Endothelial cell of umbilical vein (primary cell): ENCODE data around the gene AKAP13. TPM values are rescaled to one million over a fixed set of nuclear protein-coding genes. Genes with fewer than 3 reads are reported as not detected.

Source experiments
- BruUV-seq: library from RNA; stranded (reverse); fragments of 400-500 nt; replicated peaks from 2 replicates; lab custom pipeline; 2021; lab: Mats Ljungman, UMichigan
- CTCF ChIA-PET: fragments of 300-600, 350-600 bp; sonication (Branson Sonifier 250); formaldehyde crosslinking; loops from one replicate; lab custom pipeline; 2021; ENCODE audit warnings: antibody characterized with exemption, inconsistent platforms; lab: Charles Lee
- POLR2A ChIA-PET: fragments of 300-600, 350-600 bp; sonication (Branson Sonifier 250); formaldehyde crosslinking; loops from one replicate; lab custom pipeline; 2021; ENCODE audit warnings: antibody characterized with exemption, inconsistent platforms; lab: Charles Lee
- DNase-seq: peaks from one replicate; pipeline ENCODE4 v3.0.0-alpha.2; 2011; ENCODE audit warnings: low read depth, low spot score
- FAIRE-seq: peaks from 2 replicates; lab custom pipeline; 2011; peaks lifted over from hg19 to GRCh38; lab: Jason Lieb, UNC
- H2AFZ ChIP-seq: 2 replicates; pipeline ENCODE4 v1.6.0; 2012; ENCODE audit warnings: low read depth, low read length, control low read depth, inconsistent platforms
- H3K27ac ChIP-seq: 2 replicates; pipeline ENCODE4 v1.5.1; 2011; ENCODE audit warnings: low read depth, mild to moderate bottlenecking, control low read depth, low read length, moderate library complexity; ENCODE audit not compliant: insufficient read depth
- H3K27me3 ChIP-seq, 2 experiments: 2 replicates each; pipeline versions ENCODE4 v1.6.0 to v1.6.1; 2011; ENCODE audit warnings: low read length in 2 of 2, mixed read lengths in 1 of 2; ENCODE audit not compliant: control insufficient read depth in 2 of 2, insufficient read depth in 2 of 2
- H3K36me3 ChIP-seq, 2 experiments: 2 replicates in 1 of 2; 3 replicates in 1 of 2; pipeline ENCODE4 v1.5.1; 2011; ENCODE audit warnings: low read length in 2 of 2, mild to moderate bottlenecking in 1 of 2, moderate library complexity in 1 of 2; ENCODE audit not compliant: control insufficient read depth in 2 of 2, insufficient read depth in 2 of 2; ENCODE audit errors: extremely low read depth in 1 of 2
- H3K4me1 ChIP-seq: 3 replicates; pipeline ENCODE4 v1.5.1; 2011; ENCODE audit warnings: mild to moderate bottlenecking, low read length; ENCODE audit not compliant: control insufficient read depth, insufficient read depth; ENCODE audit errors: extremely low read depth
- H3K4me2 ChIP-seq: 2 replicates; pipeline ENCODE4 v1.6.1; 2011; ENCODE audit warnings: low read length, control low read depth, mixed read lengths; ENCODE audit not compliant: insufficient read depth
- H3K4me3 ChIP-seq, 3 experiments: fragments of 200-600 bp in 1 of 3; sonication (generic), shearing (Covaris generic) in 1 of 3; replicated peaks in 1 of 3; 2 replicates each; pipeline ENCODE4 v1.5.1; 2011 to 2016; ENCODE audit warnings: control low read depth in 3 of 3, low read length in 3 of 3, mild to moderate bottlenecking in 2 of 3, inconsistent platforms in 1 of 3, low read depth in 1 of 3, moderate library complexity in 1 of 3; ENCODE audit not compliant: insufficient read depth in 1 of 3
- H3K79me2 ChIP-seq: 2 replicates; pipeline ENCODE4 v1.6.0; 2012; ENCODE audit warnings: low read length, inconsistent platforms; ENCODE audit not compliant: control insufficient read depth, insufficient read depth
- H3K9ac ChIP-seq: replicated peaks from 2 replicates; pipeline ENCODE3; 2011; ENCODE audit warnings: low read length, control low read depth; ENCODE audit not compliant: insufficient read depth; ENCODE audit errors: extremely low read depth
- H3K9me1 ChIP-seq: replicated peaks from 3 replicates; pipeline ENCODE4 v1.6.0; 2011; ENCODE audit warnings: mild to moderate bottlenecking, low read length; ENCODE audit not compliant: control insufficient read depth, insufficient read depth; ENCODE audit errors: extremely low read depth
- H3K9me3 ChIP-seq: replicated peaks from 2 replicates; pipeline ENCODE4 v1.5.1; 2012; ENCODE audit warnings: low read length, inconsistent platforms; ENCODE audit not compliant: control insufficient read depth, insufficient read depth
- H4K20me1 ChIP-seq: replicated peaks from 2 replicates; pipeline ENCODE3; 2011; ENCODE audit warnings: mild to moderate bottlenecking, low read length; ENCODE audit not compliant: control insufficient read depth, insufficient read depth; ENCODE audit errors: extremely low read depth
- EZH2 ChIP-seq: IDR thresholded peaks from 2 replicates; pipeline ENCODE4 v1.6.1; 2012; ENCODE audit warnings: borderline replicate concordance, low read depth, mild to moderate bottlenecking, moderate library complexity, low read length, inconsistent platforms; ENCODE audit not compliant: severe bottlenecking
- FOS ChIP-seq: IDR thresholded peaks from 2 replicates; pipeline ENCODE4 v1.6.1; 2011; ENCODE audit warnings: mild to moderate bottlenecking, low read length, moderate library complexity, borderline replicate concordance; ENCODE audit not compliant: insufficient read depth
- GATA2 ChIP-seq: IDR thresholded peaks from 2 replicates; pipeline ENCODE4 v1.7.0; 2011; ENCODE audit warnings: low read depth, mild to moderate bottlenecking, moderate library complexity, mixed read lengths, low read length; ENCODE audit not compliant: insufficient read length, insufficient read depth
- JUN ChIP-seq: IDR thresholded peaks from 2 replicates; pipeline ENCODE4 v1.6.1; 2011; ENCODE audit warnings: borderline replicate concordance, low read depth; ENCODE audit not compliant: insufficient read length, insufficient read depth
- MYC ChIP-seq: IDR thresholded peaks from one replicate; pipeline ENCODE4 v1.6.1; 2011; ENCODE audit warnings: mild to moderate bottlenecking, low read depth, low read length
- POLR2A ChIP-seq: IDR thresholded peaks from 2 replicates; pipeline ENCODE4 v1.6.1; 2012; ENCODE audit warnings: low read depth, mild to moderate bottlenecking, control low read depth, low read length
- POLR2AphosphoS5 ChIP-seq: IDR thresholded peaks from 2 replicates; pipeline ENCODE4 v1.6.1; 2012; ENCODE audit warnings: low read depth, mild to moderate bottlenecking, control low read depth, low read length, moderate library complexity; ENCODE audit not compliant: insufficient read depth
- dilution Hi-C: fragments of 300-500 bp; cut with MboI; formaldehyde crosslinking; loops from one replicate; pipeline ENCODE4 v1.15.0; 2019; ENCODE audit warnings: low sequenced_read_pairs; ENCODE audit not compliant: extremely low pct_ligation_motif_present
- intact Hi-C: fragments of 100-400 bp; cut with micrococcal nuclease; formaldehyde crosslinking; loops from one replicate; pipeline ENCODE4 v1.10.0; 2022
- polyA plus RNA-seq, 4 experiments: library from polyadenylated mRNA; depleted of rRNA in 3 of 4; stranded (reverse) in 3 of 4; unstranded in 1 of 4; fragments of >200 nt; gene quantifications; 2 replicates each; pipeline versions ENCODE4 v1.2.1 to v1.2.3, GENCODE V29; 2011 to 2012; ENCODE audit warnings: missing spikeins in 1 of 4
- total RNA-seq: library from RNA; stranded (reverse); gene quantifications from 2 replicates; pipeline ENCODE4 v1.2.3, GENCODE V29; 2021
- TF ChIP-seq, protein P1 (sequence below): IDR thresholded peaks from 2 replicates; pipeline ENCODE4 v1.6.1; 2011; ENCODE audit not compliant: insufficient read depth, insufficient read length
- TF ChIP-seq, protein P2 (sequence below), 2 donors: IDR thresholded peaks; 1 replicate in 1 of 2; 2 replicates in 1 of 2; pipeline ENCODE4 v1.5.1; 2011; ENCODE audit warnings: low read length in 2 of 2, mild to moderate bottlenecking in 2 of 2, moderate library complexity in 2 of 2, control low read depth in 1 of 2, inconsistent platforms in 1 of 2, low read depth in 1 of 2; ENCODE audit not compliant: insufficient read depth in 1 of 2; ENCODE audit errors: extremely low read depth in 1 of 2

AKAP13 gene
- total and polyA plus RNA-seq, 2 donors (not counting 3 experiments of a cell fraction or from before 2014, with no cell fraction given): 22.8 to 87.8 TPM

DNA sequence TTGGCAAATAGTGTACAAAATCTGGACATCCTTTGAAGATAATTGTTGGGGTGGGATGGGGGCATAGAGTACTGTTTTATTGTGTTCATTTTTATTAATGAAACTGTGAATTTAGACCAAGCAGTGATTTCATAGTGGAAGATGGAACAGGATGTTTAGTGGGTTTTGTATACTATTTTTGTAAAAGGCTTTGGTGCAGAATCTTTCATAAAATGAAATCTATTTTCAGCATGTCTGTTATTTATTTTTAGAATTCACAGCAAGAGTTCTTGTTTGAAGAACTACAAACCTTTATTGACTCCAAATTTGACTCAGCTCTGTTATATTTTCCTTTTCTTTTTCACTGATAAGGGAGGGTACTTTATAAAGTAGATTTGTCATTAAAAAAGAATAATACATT is 145.4 kb downstream of the AKAP13 start:
- no peak overlapping the region for H3K9ac ChIP-seq
- H3K27ac ChIP-seq: no peak overlapping the region
- peaks cover 13% of the 10 kb centered on the region for H3K4me1 ChIP-seq
- dilution Hi-C loops (no loop called here), intact Hi-C loops (no loop called here)
- no peak for TF ChIP-seq MYC
- TF ChIP-seq, protein P1, sequence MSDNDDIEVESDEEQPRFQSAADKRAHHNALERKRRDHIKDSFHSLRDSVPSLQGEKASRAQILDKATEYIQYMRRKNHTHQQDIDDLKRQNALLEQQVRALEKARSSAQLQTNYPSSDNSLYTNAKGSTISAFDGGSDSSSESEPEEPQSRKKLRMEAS: no peak
- TF ChIP-seq, protein P2, sequence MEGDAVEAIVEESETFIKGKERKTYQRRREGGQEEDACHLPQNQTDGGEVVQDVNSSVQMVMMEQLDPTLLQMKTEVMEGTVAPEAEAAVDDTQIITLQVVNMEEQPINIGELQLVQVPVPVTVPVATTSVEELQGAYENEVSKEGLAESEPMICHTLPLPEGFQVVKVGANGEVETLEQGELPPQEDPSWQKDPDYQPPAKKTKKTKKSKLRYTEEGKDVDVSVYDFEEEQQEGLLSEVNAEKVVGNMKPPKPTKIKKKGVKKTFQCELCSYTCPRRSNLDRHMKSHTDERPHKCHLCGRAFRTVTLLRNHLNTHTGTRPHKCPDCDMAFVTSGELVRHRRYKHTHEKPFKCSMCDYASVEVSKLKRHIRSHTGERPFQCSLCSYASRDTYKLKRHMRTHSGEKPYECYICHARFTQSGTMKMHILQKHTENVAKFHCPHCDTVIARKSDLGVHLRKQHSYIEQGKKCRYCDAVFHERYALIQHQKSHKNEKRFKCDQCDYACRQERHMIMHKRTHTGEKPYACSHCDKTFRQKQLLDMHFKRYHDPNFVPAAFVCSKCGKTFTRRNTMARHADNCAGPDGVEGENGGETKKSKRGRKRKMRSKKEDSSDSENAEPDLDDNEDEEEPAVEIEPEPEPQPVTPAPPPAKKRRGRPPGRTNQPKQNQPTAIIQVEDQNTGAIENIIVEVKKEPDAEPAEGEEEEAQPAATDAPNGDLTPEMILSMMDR (IDR thresholded peaks at IDR 0.05; ENCODE audit: extremely low read depth in 1 of 2, insufficient read depth in 1 of 2, low read depth in 1 of 2, low read length in 2 of 2): no peak
- no peak for TF ChIP-seq EZH2
- TF ChIP-seq FOS: no peak
- TF ChIP-seq POLR2A: no peak
- TF ChIP-seq GATA2: no peak
- TF ChIP-seq POLR2AphosphoS5: no peak
- no peak for TF ChIP-seq JUN
- no peak overlapping the region for H3K4me2 ChIP-seq
- no peak overlapping the region for H2AFZ ChIP-seq
- peaks cover 3% of the 10 kb centered on the region for H4K20me1 ChIP-seq
- ChIA-PET CTCF (no interaction called here), POLR2A (no interaction called here)
- no peak for FAIRE-seq
- DNase-seq: no peak
- H3K9me3 ChIP-seq: no peaks in the 10 kb centered on the region
- no peaks in the 10 kb centered on the region for H3K36me3 ChIP-seq
- no peaks in the 10 kb centered on the region for H3K27me3 ChIP-seq
- H3K4me3 ChIP-seq: no peak overlapping the region
- BruUV-seq: no TSS peak
- H3K9me1 ChIP-seq: no peaks in the 10 kb centered on the region
- H3K79me2 ChIP-seq: no peaks in the 10 kb centered on the region
